IMR-90 (cell line): ENCODE measurements around the gene CCL4. TPM values are rescaled to one million over a fixed set of nuclear protein-coding genes. Genes with fewer than 3 reads are reported as not detected.

Experiments
- ATAC-seq: fragments of 200-7000 bp; cut with Tn5 transposase; 2 replicates; pipeline ENCODE4 v1.9.1; 2020; ENCODE audit warnings: low read depth, mild to moderate bottlenecking, moderate library complexity
- BruUV-seq: library from RNA; stranded (reverse); fragments of 400-500 nt; replicated peaks from 2 replicates; lab custom pipeline; 2021; lab: Mats Ljungman, UMichigan
- CTCF ChIA-PET: fragments of 300-600 bp; formaldehyde crosslinking; extraction: SDS; loops from one replicate; lab custom pipeline; 2021; ENCODE audit warnings: antibody characterized with exemption; lab: Yijun Ruan, JAX
- POLR2A ChIA-PET: fragments of 300-600 bp; sonication (Branson Sonifier 250); formaldehyde crosslinking; loops from one replicate; lab custom pipeline; 2022; ENCODE audit warnings: antibody characterized with exemption; ENCODE audit not compliant: unreplicated experiment; lab: Charles Lee
- DNase-seq: peaks from one replicate; pipeline ENCODE4 v3.0.0; 2013
- H2AFZ ChIP-seq: replicated peaks from 2 replicates; pipeline ENCODE3; 2013; ENCODE audit warnings: low read length, mild to moderate bottlenecking; ENCODE audit not compliant: poor library complexity
- H2AK5ac ChIP-seq: 2 replicates; pipeline ENCODE4 v1.6.1; 2013; ENCODE audit warnings: low read depth, low read length, inconsistent platforms
- H2AK9ac ChIP-seq: replicated peaks from 2 replicates; pipeline ENCODE3; 2013; ENCODE audit warnings: mild to moderate bottlenecking, low read depth, low read length, moderate library complexity; ENCODE audit not compliant: poor library complexity
- H2BK120ac ChIP-seq: 2 replicates; pipeline ENCODE4 v1.6.1; 2013; ENCODE audit warnings: low read depth, low read length, inconsistent platforms
- H2BK15ac ChIP-seq: 3 replicates; pipeline ENCODE4 v1.6.1; 2013; ENCODE audit warnings: low read depth, low read length, inconsistent platforms
- H2BK20ac ChIP-seq: 2 replicates; pipeline ENCODE4 v1.6.1; 2013; ENCODE audit warnings: low read depth, mild to moderate bottlenecking, inconsistent platforms, low read length, moderate library complexity
- H2BK5ac ChIP-seq: 2 replicates; pipeline ENCODE4 v1.6.1; 2013; ENCODE audit warnings: mild to moderate bottlenecking, low read depth, low read length, inconsistent platforms; ENCODE audit not compliant: poor library complexity, severe bottlenecking
- H3K14ac ChIP-seq: replicated peaks from 2 replicates; pipeline ENCODE4 v1.6.1; 2013; ENCODE audit warnings: low read depth, low read length, inconsistent platforms
- H3K18ac ChIP-seq: 2 replicates; pipeline ENCODE4 v1.6.1; 2013; ENCODE audit warnings: low read depth, low read length, control low read depth
- H3K23ac ChIP-seq: 2 replicates; pipeline ENCODE4 v1.6.1; 2013; ENCODE audit warnings: low read depth, low read length, inconsistent platforms
- H3K27ac ChIP-seq: 2 replicates; pipeline ENCODE4 v1.5.1; 2013; ENCODE audit warnings: mild to moderate bottlenecking, control low read depth, low read length; ENCODE audit not compliant: insufficient read depth
- H3K27me3 ChIP-seq: 2 replicates; pipeline ENCODE4 v1.6.1; 2013; ENCODE audit warnings: low read length; ENCODE audit not compliant: control insufficient read depth, insufficient read depth
- H3K36me3 ChIP-seq: 2 replicates; pipeline ENCODE4 v1.6.1; 2013; ENCODE audit warnings: low read length, mixed read lengths; ENCODE audit not compliant: control insufficient read depth, insufficient read depth
- H3K4ac ChIP-seq: 2 replicates; pipeline ENCODE4 v1.6.1; 2013; ENCODE audit warnings: low read depth, low read length, inconsistent platforms
- H3K4me1 ChIP-seq: 2 replicates; pipeline ENCODE4 v1.6.1; 2013; ENCODE audit warnings: low read length, mixed read lengths; ENCODE audit not compliant: control insufficient read depth, insufficient read depth
- H3K4me2 ChIP-seq: 2 replicates; pipeline ENCODE4 v1.6.1; 2013; ENCODE audit warnings: low read depth, mild to moderate bottlenecking, control low read depth, low read length, moderate library complexity
- H3K4me3 ChIP-seq: 2 replicates; pipeline ENCODE4 v1.5.1; 2013; ENCODE audit warnings: low read depth, mild to moderate bottlenecking, control low read depth, low read length, moderate library complexity; ENCODE audit not compliant: insufficient read depth
- H3K56ac ChIP-seq: 2 replicates; pipeline ENCODE4 v1.6.1; 2013; ENCODE audit warnings: low read length, inconsistent platforms; ENCODE audit not compliant: insufficient read depth; ENCODE audit errors: extremely low read depth
- H3K79me1 ChIP-seq, 2 experiments: 2 replicates each; pipeline ENCODE4 v1.6.1; 2013; ENCODE audit warnings: low read length in 2 of 2, inconsistent platforms in 1 of 2, low read depth in 1 of 2
- H3K9ac ChIP-seq: 2 replicates; pipeline ENCODE4 v1.6.1; 2013; ENCODE audit warnings: low read depth, low read length, control low read depth
- H3K9me1 ChIP-seq: 2 replicates; pipeline ENCODE4 v1.6.1; 2013; ENCODE audit warnings: low read length, inconsistent platforms; ENCODE audit not compliant: insufficient read depth
- H3K9me3 ChIP-seq: 2 replicates; pipeline ENCODE4 v1.6.1; 2013; ENCODE audit warnings: low read length; ENCODE audit not compliant: control insufficient read depth, insufficient read depth
- H4K20me1 ChIP-seq: 2 replicates; pipeline ENCODE4 v1.6.1; 2013; ENCODE audit warnings: low read length, inconsistent platforms; ENCODE audit not compliant: insufficient read depth
- H4K5ac ChIP-seq: 2 replicates; pipeline ENCODE4 v1.6.1; 2013; ENCODE audit warnings: mild to moderate bottlenecking, low read depth, low read length, control low read depth
- H4K8ac ChIP-seq, 2 experiments: 2 replicates each; pipeline ENCODE4 v1.6.1; 2013; ENCODE audit warnings: low read depth in 2 of 2, low read length in 2 of 2, control low read depth in 1 of 2, inconsistent platforms in 1 of 2
- H4K91ac ChIP-seq: 2 replicates; pipeline ENCODE4 v1.6.1; 2013; ENCODE audit warnings: low read depth, low read length, inconsistent platforms; ENCODE audit not compliant: insufficient read depth
- CHD1 ChIP-seq: IDR thresholded peaks from 2 replicates; pipeline ENCODE4 v1.6.1; 2012; ENCODE audit warnings: low read depth, low read length, improper control_type of control experiment
- FOS ChIP-seq: fragments of 150-350 bp; IDR thresholded peaks from 2 replicates; pipeline ENCODE4 v1.6.1; 2016; ENCODE audit warnings: low read depth, low read length
- MXI1 ChIP-seq: IDR thresholded peaks from 2 replicates; pipeline ENCODE4 v1.6.1; 2012; ENCODE audit warnings: low read depth, mild to moderate bottlenecking, low read length, moderate library complexity, borderline replicate concordance
- NFE2L2 ChIP-seq: fragments of 150-350 bp; IDR thresholded peaks from 2 replicates; pipeline ENCODE4 v1.6.1; 2016; ENCODE audit warnings: low read depth, mild to moderate bottlenecking, low read length
- POLR2A ChIP-seq: IDR thresholded peaks from 2 replicates; pipeline ENCODE4 v1.6.1; 2012; ENCODE audit warnings: mild to moderate bottlenecking, low read depth, low read length
- RAD21 ChIP-seq: IDR thresholded peaks from 2 replicates; pipeline ENCODE4 v1.6.1; 2012; ENCODE audit warnings: low read length, improper control_type of control experiment
- RFX5 ChIP-seq: IDR thresholded peaks from 2 replicates; pipeline ENCODE4 v1.8.0; 2012; ENCODE audit warnings: low read depth, mild to moderate bottlenecking, low read length, moderate library complexity
- SMC3 ChIP-seq: fragments of 150-350 bp; IDR thresholded peaks from 2 replicates; pipeline ENCODE4 v1.6.1; 2016; ENCODE audit warnings: low read depth, mild to moderate bottlenecking, antibody characterized with exemption, low read length, moderate library complexity
- WGBS, 2 experiments: methylation state at CpG; one replicate each; pipeline versions ENCODE4 v1.1.5 to v1.1.7; 2013; ENCODE audit warnings: missing lambda C conversion rate in 2 of 2; ENCODE audit not compliant: insufficient read length in 1 of 2; ENCODE audit errors: extremely low coverage in 2 of 2; 5-methylcytosine and 5-hydroxymethylcytosine counted together
- dilution Hi-C: fragments of 300-500 bp; cut with HindIII; formaldehyde crosslinking; loops from one replicate; pipeline ENCODE4 v1.14.3; 2018; ENCODE audit warnings: low sequenced_read_pairs; ENCODE audit not compliant: unreplicated experiment
- in situ Hi-C: fragments of 300-500 bp; cut with MboI; formaldehyde crosslinking; loops from 3 replicates; pipeline ENCODE4 v1.14.3; 2019; ENCODE audit warnings: low sequenced_read_pairs, inconsistent platforms, mixed read lengths
- intact Hi-C: fragments of 100-400 bp; cut with micrococcal nuclease; formaldehyde crosslinking; loops from 2 replicates; pipeline ENCODE4 v1.10.0; 2022
- polyA plus RNA-seq, 3 experiments: library from polyadenylated mRNA; depleted of rRNA; stranded (reverse); fragments of >200 nt; gene quantifications; 2 replicates each; pipeline ENCODE4 v1.2.3, GENCODE V29; 2012; ENCODE audit warnings: low replicate concordance in 1 of 3
- total RNA-seq: library from RNA; depleted of rRNA; stranded (reverse); fragments of >200 nt; gene quantifications from 2 replicates; pipeline ENCODE4 v1.2.3, GENCODE V29; 2012
- TF ChIP-seq, protein P1 (sequence below): conservative IDR thresholded peaks from 2 replicates; pipeline ENCODE4 v1.5.1; 2012; ENCODE audit warnings: mild to moderate bottlenecking, low read depth, low read length, improper control_type of control experiment
- TF ChIP-seq, protein P2 (sequence below): fragments of 150-350 bp; IDR thresholded peaks from 2 replicates; pipeline ENCODE4 v1.6.1; 2016; ENCODE audit warnings: low read depth, mild to moderate bottlenecking, low read length, moderate library complexity, borderline replicate concordance
- TF ChIP-seq, protein P3 (sequence below): fragments of 150-350 bp; IDR thresholded peaks from 2 replicates; pipeline ENCODE4 v1.6.1; 2017; ENCODE audit warnings: mild to moderate bottlenecking, antibody characterized with exemption, low read length, low read depth

Gene CCL4
- total and polyA plus RNA-seq, 2 of the 4 experiments (the other 2 are of a cell fraction) = not detected

DNA sequence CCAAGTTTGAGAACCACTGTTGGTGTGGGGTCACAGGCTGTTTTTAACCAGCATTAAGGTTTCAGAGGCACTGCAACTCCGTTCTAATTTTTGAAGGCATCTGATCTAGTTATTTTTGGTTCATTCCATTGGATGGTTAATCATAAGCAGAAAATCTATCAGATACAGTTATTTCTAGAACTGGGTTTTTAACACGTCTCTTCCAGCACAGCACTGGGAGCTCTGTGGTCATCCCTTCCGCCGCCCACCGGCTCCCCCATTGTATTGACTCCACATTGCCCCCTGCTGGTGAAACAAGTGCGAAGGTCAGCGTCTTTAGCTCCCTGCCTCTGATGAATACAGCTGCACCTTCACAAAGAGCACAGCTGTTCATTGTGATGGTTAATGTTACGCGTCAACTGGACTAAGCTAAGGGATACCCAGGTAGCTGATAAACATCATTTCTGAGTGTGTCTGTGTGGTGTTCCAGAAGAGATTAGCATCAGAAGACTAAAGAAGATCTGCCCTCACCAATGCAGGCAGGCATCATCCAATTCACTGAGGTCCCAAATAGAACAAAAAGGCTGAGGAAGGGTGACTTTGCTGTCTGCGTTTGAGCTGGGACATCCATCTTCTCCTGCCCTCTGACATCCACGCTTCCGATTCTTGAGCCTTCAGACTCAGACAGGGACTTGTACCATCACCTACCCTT, 31.1 kb upstream of the CCL4 start:
- H3K4me3 ChIP-seq = no peak overlapping the region
- no peaks in the 10 kb centered on the region for H4K20me1 ChIP-seq
- no peak overlapping the region for H2AK9ac ChIP-seq
- H2BK5ac ChIP-seq = no peak overlapping the region
- no peak overlapping the region for H2BK20ac ChIP-seq
- H3K36me3 ChIP-seq = no peaks in the 10 kb centered on the region
- H3K27me3 ChIP-seq = peaks cover 1% of the 10 kb centered on the region; the same call in 1 of the 2 replicates
- no peak overlapping the region for H3K4ac ChIP-seq
- H3K79me1 ChIP-seq = no peaks in the 10 kb centered on the region
- H2BK15ac ChIP-seq = no peak overlapping the region
- H2BK120ac ChIP-seq = no peak overlapping the region
- no peak overlapping the region for H3K27ac ChIP-seq
- intact Hi-C loops (loop anchor here (1.0 kb wide), 1 partner anchor 103 kb away; no protein-coding TSS in a partner anchor), dilution Hi-C loops (no loop called here), in situ Hi-C loops (no loop called here)
- DNase-seq (peak; percentile 10), ATAC-seq (peak; percentile 79)
- H4K8ac ChIP-seq = no peak overlapping the region
- no peak overlapping the region for H3K23ac ChIP-seq
- CTCF ChIA-PET = interaction anchor here (0.6 to 1.5 kb wide), 10 partner anchors 14 to 1125 kb away, joined by 3 to 7 read pairs (median 3); no protein-coding TSS in a partner anchor
- TF ChIP-seq, protein P1, sequence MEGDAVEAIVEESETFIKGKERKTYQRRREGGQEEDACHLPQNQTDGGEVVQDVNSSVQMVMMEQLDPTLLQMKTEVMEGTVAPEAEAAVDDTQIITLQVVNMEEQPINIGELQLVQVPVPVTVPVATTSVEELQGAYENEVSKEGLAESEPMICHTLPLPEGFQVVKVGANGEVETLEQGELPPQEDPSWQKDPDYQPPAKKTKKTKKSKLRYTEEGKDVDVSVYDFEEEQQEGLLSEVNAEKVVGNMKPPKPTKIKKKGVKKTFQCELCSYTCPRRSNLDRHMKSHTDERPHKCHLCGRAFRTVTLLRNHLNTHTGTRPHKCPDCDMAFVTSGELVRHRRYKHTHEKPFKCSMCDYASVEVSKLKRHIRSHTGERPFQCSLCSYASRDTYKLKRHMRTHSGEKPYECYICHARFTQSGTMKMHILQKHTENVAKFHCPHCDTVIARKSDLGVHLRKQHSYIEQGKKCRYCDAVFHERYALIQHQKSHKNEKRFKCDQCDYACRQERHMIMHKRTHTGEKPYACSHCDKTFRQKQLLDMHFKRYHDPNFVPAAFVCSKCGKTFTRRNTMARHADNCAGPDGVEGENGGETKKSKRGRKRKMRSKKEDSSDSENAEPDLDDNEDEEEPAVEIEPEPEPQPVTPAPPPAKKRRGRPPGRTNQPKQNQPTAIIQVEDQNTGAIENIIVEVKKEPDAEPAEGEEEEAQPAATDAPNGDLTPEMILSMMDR = peak; percentile 48
- TF ChIP-seq NFE2L2 (no peak), SMC3 (peak; percentile 36), POLR2A (no peak), FOS (no peak), RFX5 (no peak), MXI1 (no peak), CHD1 (no peak), RAD21 (peak; percentile 31)
- TF ChIP-seq, protein P2, sequence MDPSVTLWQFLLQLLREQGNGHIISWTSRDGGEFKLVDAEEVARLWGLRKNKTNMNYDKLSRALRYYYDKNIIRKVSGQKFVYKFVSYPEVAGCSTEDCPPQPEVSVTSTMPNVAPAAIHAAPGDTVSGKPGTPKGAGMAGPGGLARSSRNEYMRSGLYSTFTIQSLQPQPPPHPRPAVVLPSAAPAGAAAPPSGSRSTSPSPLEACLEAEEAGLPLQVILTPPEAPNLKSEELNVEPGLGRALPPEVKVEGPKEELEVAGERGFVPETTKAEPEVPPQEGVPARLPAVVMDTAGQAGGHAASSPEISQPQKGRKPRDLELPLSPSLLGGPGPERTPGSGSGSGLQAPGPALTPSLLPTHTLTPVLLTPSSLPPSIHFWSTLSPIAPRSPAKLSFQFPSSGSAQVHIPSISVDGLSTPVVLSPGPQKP = no peak
- TF ChIP-seq, protein P3, sequence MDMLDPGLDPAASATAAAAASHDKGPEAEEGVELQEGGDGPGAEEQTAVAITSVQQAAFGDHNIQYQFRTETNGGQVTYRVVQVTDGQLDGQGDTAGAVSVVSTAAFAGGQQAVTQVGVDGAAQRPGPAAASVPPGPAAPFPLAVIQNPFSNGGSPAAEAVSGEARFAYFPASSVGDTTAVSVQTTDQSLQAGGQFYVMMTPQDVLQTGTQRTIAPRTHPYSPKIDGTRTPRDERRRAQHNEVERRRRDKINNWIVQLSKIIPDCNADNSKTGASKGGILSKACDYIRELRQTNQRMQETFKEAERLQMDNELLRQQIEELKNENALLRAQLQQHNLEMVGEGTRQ = no peak
- POLR2A ChIA-PET = no interaction called here
- H3K9me3 ChIP-seq = no peaks in the 10 kb centered on the region
- no peak overlapping the region for H4K5ac ChIP-seq
- H3K14ac ChIP-seq = no peak overlapping the region
- WGBS, 2 experiments = 63% methylated on average over 2 of the region's 12 CpGs; no CpG with 5 or more reads in 1 of the 2 experiments
- BruUV-seq = no TSS peak
- no peak overlapping the region for H2AK5ac ChIP-seq
- H3K18ac ChIP-seq = no peak overlapping the region
- no peak overlapping the region for H4K91ac ChIP-seq
- H3K4me2 ChIP-seq = no peak overlapping the region
- no peak overlapping the region for H3K56ac ChIP-seq
- no peak overlapping the region for H2AFZ ChIP-seq
- H3K4me1 ChIP-seq = no peaks in the 10 kb centered on the region
- no peak overlapping the region for H3K9ac ChIP-seq
- H3K9me1 ChIP-seq = no peaks in the 10 kb centered on the region
